Motor neuron (in vitro differentiated cells): ENCODE data around the gene DISC1. TPM values are rescaled to one million over a fixed set of nuclear protein-coding genes. Genes with fewer than 3 reads are reported as not detected.

Experiments used
- ATAC-seq, 8 experiments: fragments of 200-7000 bp; cut with Tn5 transposase; replicated peaks in 6 of 8; 2 replicates each; pipeline ENCODE4 v1.8.0; 2021; ENCODE audit warnings: mild to moderate bottlenecking in 8 of 8, moderate library complexity in 8 of 8
- H3K27ac ChIP-seq, 2 donors: fragments of 250-450 bp; sonication (Bioruptor Pico); 2 replicates each; pipeline ENCODE4 v1.9.0; 2021; ENCODE audit warnings: antibody characterized with exemption in 2 of 2, mild to moderate bottlenecking in 2 of 2, moderate library complexity in 1 of 2
- H3K4me1 ChIP-seq, 2 donors: fragments of 250-450 bp; sonication (Bioruptor Pico); replicated peaks in 1 of 2; 2 replicates each; pipeline ENCODE4 v1.6.1; 2021; ENCODE audit warnings: antibody characterized with exemption in 2 of 2, mild to moderate bottlenecking in 2 of 2, moderate library complexity in 1 of 2
- H3K4me3 ChIP-seq, 5 donors: fragments of 250-450 bp; sonication (Bioruptor Pico); 2 replicates each; pipeline ENCODE4 v1.9.0; 2021; ENCODE audit warnings: antibody characterized with exemption in 5 of 5, mild to moderate bottlenecking in 5 of 5, moderate library complexity in 4 of 5
- WGBS, 10 experiments: fragments of 450-650 bp; shearing (Covaris generic); methylation state at CpG; one replicate each; pipeline ENCODE4 v1.0.0; 2022; 5-methylcytosine and 5-hydroxymethylcytosine counted together
- in situ Hi-C, 9 experiments: fragments of 400-800 bp; cut with MboI; loops; one replicate each; pipeline ENCODE4 v1.15.0; 2021; ENCODE audit warnings: low sequenced_read_pairs in 9 of 9, low pct_unique_long_range_greater_than_20kb in 2 of 9; ENCODE audit not compliant: unreplicated experiment in 9 of 9
- total RNA-seq, 8 experiments: library from RNA; unstranded; fragments of 300-600 nt; gene quantifications; 2 replicates each; pipeline versions ENCODE4 v1.2.3 to v1.2.4, GENCODE V29; 2022

The DISC1 gene
- total RNA-seq, 8 experiments from 2014 or later, result 1.2 to 13.5 (median 3.7) TPM

- Histone ChIP-seq H3K27ac (no peak overlapping the region), H3K4me3 (no peak overlapping the region), H3K4me1 (no peaks in the 10 kb centered on the region)
- WGBS, 10 experiments, result 62 to 100% (median 83%) methylated on average over 1 to 4 of the region's 4 CpGs; no CpG with 5 or more reads in 1 of the 10 experiments
- ATAC-seq, result no peak
- in situ Hi-C loops, result loop anchor here in 4 of 9 experiments (25.0 kb wide), 2 partner anchors 157 to 232 kb away; no protein-coding TSS in a partner anchor
These were observed 31.8 kb upstream of the DISC1 start for GRCh38 chr1:231594749-231595148.

DNA sequence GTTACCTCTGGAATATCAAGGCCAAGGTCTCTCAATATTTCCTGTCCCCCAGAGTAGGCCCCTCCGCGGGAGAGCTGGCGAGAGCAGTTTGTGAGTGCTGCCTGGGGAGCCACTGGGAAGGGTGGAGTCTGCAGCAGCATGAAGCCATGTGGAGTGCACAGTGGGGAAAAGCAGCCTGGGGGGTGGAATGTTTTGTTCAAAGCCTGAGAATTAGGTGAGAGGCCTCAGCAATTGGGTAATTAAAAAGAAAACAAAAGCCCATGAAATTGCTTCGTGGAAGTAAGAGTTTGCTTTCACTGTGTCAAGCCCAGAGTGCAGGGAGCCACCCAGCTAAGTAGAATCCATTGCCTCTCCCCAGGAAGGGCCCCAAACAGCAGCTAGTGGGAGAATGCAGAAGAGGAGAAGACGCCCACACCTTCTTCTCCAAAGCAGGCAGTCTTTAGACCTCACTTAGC, 30.2 kb upstream of the DISC1 start:
- H3K4me3 ChIP-seq, result no peak overlapping the region
- peak in 4 of 8 experiments; percentile 38 to 92 (median 88) for ATAC-seq
- peaks cover 0 to 4% of the 10 kb centered on the region in 2 donors for H3K4me1 ChIP-seq
- in situ Hi-C loops, result loop anchor here in 4 of 9 experiments (25.0 kb wide), 2 partner anchors 159 to 234 kb away; no protein-coding TSS in a partner anchor
- WGBS, 10 experiments, result 21 to 61% (median 53%) methylated on average over 4 to 5 of the region's 5 CpGs; no CpG with 5 or more reads in 4 of the 10 experiments
- H3K27ac ChIP-seq, result no peak overlapping the region

- Histone ChIP-seq H3K4me3 (no peak overlapping the region), H3K4me1 (peaks cover 0 to 4% of the 10 kb centered on the region in 2 donors), H3K27ac (no peak overlapping the region)
- ATAC-seq, result no peak
- in situ Hi-C loops, result loop anchor here in 4 of 9 experiments (25.0 kb wide), 2 partner anchors 161 to 236 kb away; no protein-coding TSS in a partner anchor
- whole genome bisulfite sequencing, 10 experiments, result 38 to 100% (median 87%) methylated on average over 1 of the region's 1 CpG; no CpG with 5 or more reads in 4 of the 10 experiments
These were observed 28.6 kb upstream of the DISC1 start for GRCh38 chr1:231597971-231598370.

DNA sequence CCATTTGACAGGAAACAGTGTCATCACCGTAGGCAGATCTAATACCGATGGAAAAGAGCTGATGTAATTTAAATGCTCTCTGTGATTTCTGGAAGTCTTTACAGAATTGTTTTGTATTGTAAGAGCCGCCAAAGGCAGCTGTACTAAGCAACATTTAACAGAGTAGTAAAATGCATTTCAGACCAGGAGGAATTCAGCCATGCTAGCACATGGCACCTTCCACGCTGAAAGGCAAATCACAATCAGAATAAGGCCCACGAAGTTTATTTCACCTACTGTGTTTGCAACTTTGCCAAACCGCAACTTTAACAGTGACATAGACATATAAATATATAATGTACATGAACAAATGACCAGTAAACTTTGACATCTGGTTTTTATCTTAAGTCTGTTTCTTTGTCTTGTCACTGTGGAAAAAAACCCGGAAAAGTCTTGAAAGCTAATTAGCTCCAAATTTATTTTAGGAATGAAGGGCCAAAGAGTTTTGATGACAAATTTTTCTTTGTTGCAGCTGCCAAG, 26.1 kb upstream of the DISC1 start:
- H3K27ac ChIP-seq, result no peak overlapping the region
- WGBS, 10 experiments, result 0 to 89% (median 68%) methylated on average over 1 to 7 of the region's 7 CpGs

DNA sequence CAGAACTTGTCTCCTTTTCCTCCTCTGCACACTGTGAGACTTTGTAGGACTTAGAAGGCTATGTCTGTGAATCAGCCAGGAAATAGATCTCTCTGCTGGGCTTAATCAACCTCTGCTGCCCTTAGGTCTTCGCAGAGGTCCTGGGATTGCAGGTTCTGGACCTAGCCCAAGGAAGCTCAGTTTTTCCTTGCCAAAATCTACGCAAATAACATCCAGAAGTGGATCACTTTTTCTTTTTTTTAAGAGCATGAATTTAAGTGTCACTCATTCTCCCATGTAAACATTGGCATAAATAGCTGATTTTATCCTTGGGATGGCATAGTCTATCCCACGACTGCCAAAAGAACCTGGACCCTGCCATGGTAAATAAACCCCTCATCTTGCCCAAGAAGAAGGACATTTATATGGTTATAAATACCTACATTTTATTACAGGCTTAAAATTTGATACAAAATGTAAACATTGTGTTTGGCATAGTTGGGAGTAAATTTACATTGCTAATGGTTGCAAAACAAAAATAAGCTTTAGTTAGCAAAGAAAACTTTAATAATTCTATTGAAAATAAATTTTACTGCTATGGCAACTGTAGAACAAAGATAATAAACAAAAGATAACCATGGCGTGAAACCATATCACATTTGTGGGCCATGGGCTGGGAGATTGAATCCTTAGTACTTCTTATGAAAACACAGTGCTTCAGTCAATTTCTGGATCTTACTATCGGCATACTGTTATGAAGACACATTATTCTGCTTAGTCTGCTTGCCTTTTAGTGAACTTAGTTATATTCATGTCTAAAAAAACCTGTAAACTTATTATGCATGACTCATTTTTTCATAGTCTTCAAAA, 24.5 kb upstream of the DISC1 start:
- peak in 1 of 8 experiments; percentile 39 for ATAC-seq
- in situ Hi-C loops, result loop anchor here in 3 of 9 experiments (10.0 to 25.0 kb wide), 2 partner anchors 240 to 247 kb away; no protein-coding TSS in a partner anchor
- Histone ChIP-seq H3K4me3 (no peak overlapping the region), H3K27ac (no peak overlapping the region), H3K4me1 (peaks cover 0 to 4% of the 10 kb centered on the region in 2 donors)
- WGBS, 10 experiments, result 45 to 100% (median 84%) methylated on average over 1 to 5 of the region's 5 CpGs

More for the DNA sequence above, 26.1 kb upstream of the DISC1 start:
- in situ Hi-C loops, result loop anchor here in 3 of 9 experiments (10.0 to 25.0 kb wide), 2 partner anchors 238 to 246 kb away; no protein-coding TSS in a partner anchor
- Histone ChIP-seq H3K4me3 (no peak overlapping the region), H3K4me1 (peaks cover 0 to 4% of the 10 kb centered on the region in 2 donors)
- peak in 7 of 8 experiments; percentile 6 to 53 (median 34) for ATAC-seq

DNA sequence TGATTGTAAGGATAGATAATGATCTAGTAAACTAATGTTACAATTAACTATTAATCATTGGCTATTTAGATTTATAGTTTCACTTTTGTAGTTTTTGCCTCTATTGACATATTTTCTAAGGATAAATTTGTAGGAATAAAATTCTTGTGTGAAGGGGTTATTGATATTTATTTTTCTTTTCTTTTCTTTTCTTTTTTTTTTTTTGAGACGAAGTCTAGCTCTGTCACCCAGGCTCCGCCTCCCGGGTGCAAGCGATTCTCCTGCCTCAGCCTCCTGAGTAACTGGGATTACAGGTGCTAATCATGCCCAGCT, 24.0 kb upstream of the DISC1 start:
- 83 to 100% (median 94%) methylated on average over 1 to 4 of the region's 4 CpGs; no CpG with 5 or more reads in 1 of the 10 experiments for WGBS, 10 experiments
- no peak for ATAC-seq
- H3K4me3 ChIP-seq, result no peak overlapping the region
- H3K27ac ChIP-seq, result no peak overlapping the region
- peaks cover 0 to 4% of the 10 kb centered on the region in 2 donors for H3K4me1 ChIP-seq
- in situ Hi-C loops, result loop anchor here in 3 of 9 experiments (10.0 to 25.0 kb wide), 2 partner anchors 240 to 248 kb away; no protein-coding TSS in a partner anchor

DNA sequence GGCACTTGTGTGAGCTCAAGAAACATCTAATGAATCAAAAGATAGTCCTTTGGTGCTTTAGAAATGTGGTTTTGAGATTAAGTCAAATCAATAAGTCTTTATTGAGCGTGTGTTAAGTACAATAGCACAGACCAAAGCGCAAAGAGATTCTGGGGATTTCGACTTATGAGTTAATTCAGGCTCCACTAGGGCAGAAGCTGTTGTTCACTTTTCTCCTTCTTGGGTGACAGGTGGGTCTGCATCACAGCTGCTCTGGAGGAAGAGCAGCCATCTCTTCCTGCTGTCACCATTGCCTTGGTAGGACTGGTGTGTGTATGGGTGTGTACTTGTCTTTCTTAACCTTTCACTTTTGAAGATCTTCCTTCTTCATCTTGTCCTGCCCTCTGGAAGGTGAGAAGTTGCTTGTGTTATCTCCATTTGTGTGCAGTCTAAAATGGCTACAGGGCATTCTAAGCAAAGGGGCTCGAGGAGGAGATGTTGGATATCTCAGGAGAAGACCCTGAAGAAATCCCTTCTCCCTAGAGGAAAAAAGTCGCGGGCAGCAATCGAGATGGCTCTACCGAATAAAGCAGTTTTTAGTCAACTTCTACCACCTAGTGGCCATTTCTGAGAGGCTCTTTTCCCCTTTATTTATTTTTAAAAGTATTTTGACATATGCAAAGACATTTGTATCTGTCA, 22.9 kb upstream of the DISC1 start:
- Histone ChIP-seq H3K4me3 (peak overlapping the region in 1 of 5 donors; percentile 6), H3K4me1 (peaks cover 0 to 4% of the 10 kb centered on the region in 2 donors), H3K27ac (no peak overlapping the region)
- peak in 7 of 8 experiments; percentile 40 to 81 (median 58) for ATAC-seq
- WGBS, 10 experiments, result 0 to 100% (median 37%) methylated on average over 1 to 8 of the region's 8 CpGs
- in situ Hi-C loops, result loop anchor here in 3 of 9 experiments (10.0 to 25.0 kb wide), 2 partner anchors 241 to 249 kb away; no protein-coding TSS in a partner anchor

GRCh38 chr1:231604276-231604621, 22.3 kb upstream of the DISC1 start:
- no peak overlapping the region for H3K4me3 ChIP-seq
- no peak for ATAC-seq

GRCh38 chr1:231605149-231606100, 21.2 kb upstream of the DISC1 start:
- in situ Hi-C loops, result loop anchor here in 3 of 9 experiments (10.0 to 25.0 kb wide), 2 partner anchors 243 to 251 kb away; no protein-coding TSS in a partner anchor
- WGBS, 10 experiments, result 0 to 83% (median 41%) methylated on average over 1 to 8 of the region's 8 CpGs; no CpG with 5 or more reads in 1 of the 10 experiments
- ATAC-seq, result peak in 3 of 8 experiments; percentile 6 to 86 (median 74)
- no peak overlapping the region for H3K27ac ChIP-seq
- H3K4me1 ChIP-seq, result peaks cover 0 to 1% of the 10 kb centered on the region in 2 donors
- no peak overlapping the region for H3K4me3 ChIP-seq

More at GRCh38 chr1:231604276-231604621, 22.3 kb upstream of the DISC1 start:
- WGBS, 10 experiments, result 0 to 60% (median 38%) methylated on average over 1 to 2 of the region's 2 CpGs; no CpG with 5 or more reads in 3 of the 10 experiments
- Histone ChIP-seq H3K4me1 (peaks cover 0 to 4% of the 10 kb centered on the region in 2 donors), H3K27ac (no peak overlapping the region)
- in situ Hi-C loops, result loop anchor here in 3 of 9 experiments (10.0 to 25.0 kb wide), 2 partner anchors 242 to 249 kb away; no protein-coding TSS in a partner anchor

DNA sequence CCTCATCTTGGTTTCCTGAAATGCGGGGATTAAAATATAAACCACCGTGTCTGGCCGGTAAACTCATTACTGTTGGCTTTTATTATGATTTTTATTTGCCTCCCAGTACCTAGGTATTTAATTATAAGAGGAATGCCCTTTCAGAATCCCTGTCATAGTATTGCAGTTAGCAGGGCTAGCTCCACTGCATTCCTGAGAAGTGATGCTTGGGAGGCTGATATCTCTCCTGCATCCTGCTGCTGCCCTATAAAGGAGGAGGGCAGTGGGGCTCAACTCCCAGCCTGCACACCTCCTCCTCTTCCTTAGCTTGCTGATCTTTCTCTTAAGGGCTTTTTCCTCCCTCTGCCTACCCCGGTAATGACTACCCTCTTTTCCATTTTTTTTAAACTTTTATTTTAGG, 19.9 kb upstream of the DISC1 start:
- 33 to 96% (median 78%) methylated on average over 1 to 4 of the region's 4 CpGs; no CpG with 5 or more reads in 2 of the 10 experiments for WGBS, 10 experiments
- no peak overlapping the region for H3K4me3 ChIP-seq
- ATAC-seq, result no peak
- no peak overlapping the region for H3K27ac ChIP-seq
- in situ Hi-C loops, result loop anchor here in 3 of 9 experiments (10.0 to 25.0 kb wide), 2 partner anchors 244 to 252 kb away; no protein-coding TSS in a partner anchor
- no peaks in the 10 kb centered on the region for H3K4me1 ChIP-seq

GRCh38 chr1:231610388-231610787, 16.2 kb upstream of the DISC1 start:
- Histone ChIP-seq H3K4me1 (no peaks in the 10 kb centered on the region), H3K27ac (no peak overlapping the region), H3K4me3 (no peak overlapping the region)
- no peak for ATAC-seq
- in situ Hi-C loops, result loop anchor here in 2 of 9 experiments (25.0 kb wide), 1 partner anchor 248 kb away; no protein-coding TSS in a partner anchor
- 83 to 100% (median 90%) methylated on average over 1 to 2 of the region's 2 CpGs; no CpG with 5 or more reads in 4 of the 10 experiments for WGBS, 10 experiments
